Mesenchymal stem cell (in vitro differentiated cells and primary cell): ENCODE results near the gene PRR29.

Source experiments
- DNase-seq: peaks from one replicate; pipeline ENCODE4 v3.0.0-alpha.2; 2013
- H2AFZ ChIP-seq: one replicate; pipeline ENCODE4 v1.6.1; 2013; ENCODE audit warnings: low read depth, mild to moderate bottlenecking, control low read depth, inconsistent platforms, low read length, moderate library complexity
- H2AK5ac ChIP-seq: 2 replicates; pipeline ENCODE4 v1.6.1; 2013; ENCODE audit warnings: low read length, moderate library complexity, mild to moderate bottlenecking, inconsistent platforms; ENCODE audit not compliant: severe bottlenecking
- H2BK120ac ChIP-seq: one replicate; pipeline ENCODE4 v1.6.1; 2013; ENCODE audit warnings: low read depth, mild to moderate bottlenecking, inconsistent platforms, low read length, moderate library complexity
- H2BK12ac ChIP-seq, 2 experiments: one replicate each; pipeline ENCODE4 v1.6.1; 2013; ENCODE audit warnings: inconsistent platforms in 2 of 2, low read length in 2 of 2, mild to moderate bottlenecking in 2 of 2, moderate library complexity in 2 of 2, control low read depth in 1 of 2
- H2BK15ac ChIP-seq: one replicate; pipeline ENCODE4 v1.6.1; 2013; ENCODE audit warnings: mild to moderate bottlenecking, low read depth, inconsistent platforms; ENCODE audit not compliant: poor library complexity, severe bottlenecking
- H2BK5ac ChIP-seq: 2 replicates; pipeline ENCODE4 v1.6.1; 2013; ENCODE audit warnings: low read depth, mild to moderate bottlenecking, low read length, control low read depth, inconsistent platforms; ENCODE audit not compliant: poor library complexity, severe bottlenecking
- H3K14ac ChIP-seq, 2 experiments: one replicate each; pipeline ENCODE4 v1.6.1; 2013; ENCODE audit warnings: inconsistent platforms in 2 of 2, low read length in 2 of 2, control low read depth in 1 of 2, mild to moderate bottlenecking in 1 of 2, moderate library complexity in 1 of 2
- H3K18ac ChIP-seq, 2 experiments: one replicate each; pipeline ENCODE4 v1.6.1; 2013; ENCODE audit warnings: inconsistent platforms in 2 of 2, low read length in 2 of 2, control low read depth in 1 of 2, low read depth in 1 of 2, mild to moderate bottlenecking in 1 of 2
- H3K23ac ChIP-seq, 2 experiments: one replicate each; pipeline ENCODE4 v1.6.1; 2013; ENCODE audit warnings: inconsistent platforms in 2 of 2, low read length in 2 of 2, mild to moderate bottlenecking in 2 of 2, moderate library complexity in 2 of 2, control low read depth in 1 of 2
- H3K27ac ChIP-seq: 2 replicates; pipeline ENCODE4 v1.5.1; 2013; ENCODE audit warnings: mild to moderate bottlenecking, moderate library complexity, low read length, control low read depth, inconsistent platforms; ENCODE audit not compliant: poor library complexity, severe bottlenecking
- H3K27me3 ChIP-seq, 2 experiments: 2 replicates each; pipeline versions ENCODE4 v1.6.1 to v1.7.0; 2013; ENCODE audit warnings: low read length in 2 of 2, mild to moderate bottlenecking in 2 of 2, moderate library complexity in 2 of 2, control low read depth in 1 of 2, inconsistent platforms in 1 of 2; ENCODE audit not compliant: control insufficient read depth in 1 of 2, insufficient read depth in 1 of 2
- H3K36me3 ChIP-seq, 2 experiments: 2 replicates each; pipeline versions ENCODE4 v1.6.1 to v1.7.0; 2013; ENCODE audit warnings: low read length in 2 of 2, control low read depth in 1 of 2, inconsistent platforms in 1 of 2, low read depth in 1 of 2, mild to moderate bottlenecking in 1 of 2; ENCODE audit not compliant: insufficient read depth in 2 of 2, control insufficient read depth in 1 of 2
- H3K4ac ChIP-seq, 2 experiments: one replicate each; pipeline ENCODE4 v1.6.1; 2013; ENCODE audit warnings: inconsistent platforms in 2 of 2, low read length in 2 of 2, mild to moderate bottlenecking in 2 of 2, moderate library complexity in 2 of 2, control low read depth in 1 of 2, low read depth in 1 of 2
- H3K4me1 ChIP-seq: 2 replicates; pipeline ENCODE4 v1.6.1; 2013; ENCODE audit warnings: low read depth, low read length, control low read depth; ENCODE audit not compliant: control insufficient read depth, insufficient read depth
- H3K4me2 ChIP-seq: 2 replicates; pipeline ENCODE4 v1.6.1; 2013; ENCODE audit warnings: low read length, mild to moderate bottlenecking, inconsistent platforms; ENCODE audit not compliant: poor library complexity, severe bottlenecking
- H3K4me3 ChIP-seq, 2 experiments: 2 replicates each; pipeline versions ENCODE4 v1.5.1 to v1.7.0; 2013; ENCODE audit warnings: low read length in 2 of 2, mild to moderate bottlenecking in 2 of 2, control low read depth in 1 of 2, low read depth in 1 of 2; ENCODE audit not compliant: insufficient read depth in 1 of 2
- H3K79me1 ChIP-seq: replicated peaks from 2 replicates; pipeline ENCODE4 v1.6.1; 2013; ENCODE audit warnings: mild to moderate bottlenecking, control low read depth, low read length, inconsistent platforms; ENCODE audit not compliant: poor library complexity, severe bottlenecking
- H3K9ac ChIP-seq: 2 replicates; pipeline ENCODE4 v1.7.0; 2013; ENCODE audit warnings: mild to moderate bottlenecking, low read length, moderate library complexity
- H3K9me3 ChIP-seq: 2 replicates; pipeline ENCODE4 v1.7.0; 2013; ENCODE audit warnings: mild to moderate bottlenecking, low read length; ENCODE audit not compliant: control insufficient read depth
- H4K8ac ChIP-seq: one replicate; pipeline ENCODE4 v1.6.1; 2013; ENCODE audit warnings: inconsistent platforms, mild to moderate bottlenecking, low read length, moderate library complexity
- H4K91ac ChIP-seq: one replicate; pipeline ENCODE4 v1.6.1; 2013; ENCODE audit warnings: mild to moderate bottlenecking, low read length, inconsistent platforms
- WGBS: methylation state at CpG from one replicate; pipeline ENCODE4 v1.1.7; 2013; ENCODE audit warnings: mixed read lengths; 5-methylcytosine and 5-hydroxymethylcytosine counted together

The PRR29 gene

GRCh38 chr17:63998721-63999679, 849 bp downstream of the PRR29 start:
- Histone ChIP-seq H2BK15ac (no peak overlapping the region), H3K4me1 (peaks cover 12% of the 10 kb centered on the region), H3K9ac (peak overlapping the region; percentile 79), H3K18ac (peak overlapping the region in 1 of 2 experiments; percentile 75), H3K9me3 (no peaks in the 10 kb centered on the region), H3K4ac (peak overlapping the region in 1 of 2 experiments; percentile 20), H2BK5ac (no peak overlapping the region), H4K91ac (no peak overlapping the region), H3K14ac (no peak overlapping the region), H3K27ac (no peak overlapping the region), H2BK120ac (no peak overlapping the region), H2BK12ac (no peak overlapping the region), H2AK5ac (no peak overlapping the region), H3K36me3 (no peaks in the 10 kb centered on the region), H4K8ac (peak overlapping the region; percentile 57), H3K23ac (no peak overlapping the region), H3K27me3 (peaks cover 46 to 47% of the 10 kb centered on the region in 2 experiments), H3K4me2 (peak overlapping the region; percentile 63), H3K79me1 (no peaks in the 10 kb centered on the region), H3K4me3 (peak overlapping the region; percentile 60 to 86), H2AFZ (no peak overlapping the region)
- no peak for DNase-seq
- WGBS: 42% methylated on average over 27 of the region's 33 CpGs

- no peak overlapping the region for H3K18ac ChIP-seq
- H3K4me3 ChIP-seq: no peak overlapping the region
- WGBS: 87% methylated on average over 25 of the region's 25 CpGs
- no peak overlapping the region for H3K14ac ChIP-seq
- H2BK5ac ChIP-seq: no peak overlapping the region
- no peak overlapping the region for H3K27ac ChIP-seq
- H2BK120ac ChIP-seq: no peak overlapping the region
- peaks cover 38 to 46% of the 10 kb centered on the region in 2 experiments for H3K27me3 ChIP-seq
- no peaks in the 10 kb centered on the region for H3K79me1 ChIP-seq
- no peak for DNase-seq
- H2BK12ac ChIP-seq: no peak overlapping the region
- H3K4me2 ChIP-seq: no peak overlapping the region
- no peak overlapping the region for H3K9ac ChIP-seq
- no peaks in the 10 kb centered on the region for H3K9me3 ChIP-seq
- H2AFZ ChIP-seq: no peak overlapping the region
- no peak overlapping the region for H3K23ac ChIP-seq
- peak overlapping the region; percentile 46 for H4K91ac ChIP-seq
- no peak overlapping the region for H2BK15ac ChIP-seq
- no peak overlapping the region for H4K8ac ChIP-seq
- H3K4ac ChIP-seq: no peak overlapping the region
- peaks cover 12% of the 10 kb centered on the region for H3K4me1 ChIP-seq
- H3K36me3 ChIP-seq: no peaks in the 10 kb centered on the region
- no peak overlapping the region for H2AK5ac ChIP-seq
Measured at GRCh38 chr17:63999680-64000531, 1.8 kb downstream of the PRR29 start.

- Histone ChIP-seq H3K27ac (no peak overlapping the region), H3K36me3 (no peaks in the 10 kb centered on the region), H4K91ac (no peak overlapping the region), H3K9ac (peak overlapping the region; percentile 53), H2AK5ac (no peak overlapping the region), H3K4me2 (no peak overlapping the region), H2BK120ac (no peak overlapping the region), H3K23ac (no peak overlapping the region), H3K14ac (no peak overlapping the region), H3K18ac (no peak overlapping the region), H3K4me3 (no peak overlapping the region), H2BK5ac (no peak overlapping the region), H2AFZ (no peak overlapping the region), H2BK15ac (no peak overlapping the region), H4K8ac (no peak overlapping the region), H3K4me1 (peaks cover 13% of the 10 kb centered on the region), H3K27me3 (peaks cover 29 to 42% of the 10 kb centered on the region in 2 experiments), H3K9me3 (no peaks in the 10 kb centered on the region), H3K4ac (no peak overlapping the region), H3K79me1 (no peaks in the 10 kb centered on the region), H2BK12ac (no peak overlapping the region)
- no peak for DNase-seq
- WGBS: 94% methylated on average over 2 of the region's 7 CpGs
Measured at GRCh38 chr17:64001091-64001579, 3.0 kb downstream of the PRR29 start.
